ENCODE measurements around the gene WNT11. TPM values are rescaled to one million over a fixed set of nuclear protein-coding genes. Genes with fewer than 3 reads are reported as not detected.

WNT11 gene
- total and polyA plus RNA-seq, 12 donors = 3.8 to 88.2 (median 32.3) TPM

DNA sequence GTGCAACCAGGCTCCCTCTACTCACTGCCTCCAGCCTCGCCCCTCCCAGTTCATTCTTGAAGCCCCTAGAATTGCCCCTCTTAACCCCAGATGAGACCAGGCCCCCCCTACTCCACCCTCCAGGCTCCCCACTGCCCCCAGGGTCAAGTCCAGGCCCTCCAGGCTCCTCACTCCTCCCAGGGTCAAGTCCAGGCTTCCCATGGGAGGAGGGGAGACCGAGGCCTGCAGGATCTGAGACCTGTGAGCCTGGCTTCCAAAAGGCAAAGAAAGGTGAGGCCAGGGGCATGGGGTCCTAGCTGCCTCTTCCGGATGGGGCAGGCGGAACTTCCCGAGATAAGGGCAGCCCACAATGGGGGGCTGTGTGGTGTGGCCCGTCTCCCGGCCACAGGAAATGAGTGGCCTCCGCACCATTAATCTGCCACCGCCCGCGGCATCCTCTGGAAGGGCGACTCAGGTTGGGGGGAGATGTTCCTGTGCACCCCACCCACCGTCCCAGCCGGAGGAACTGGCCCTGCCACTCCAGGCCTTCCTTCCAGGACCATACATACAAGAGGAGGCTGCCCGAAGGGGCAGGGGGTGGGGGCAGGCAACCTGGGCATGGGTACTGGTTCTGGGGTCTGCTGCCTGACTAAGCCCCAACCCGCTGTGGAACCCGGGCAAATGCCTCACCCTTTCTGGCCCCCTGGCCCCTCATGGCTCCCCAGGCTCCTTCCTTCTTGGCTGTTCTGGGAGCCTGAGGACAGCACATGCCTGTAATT lies 35.1 kb upstream of the WNT11 start:
- H3K36me3 ChIP-seq (replicated peaks in 1 of 2) = no peaks in the 10 kb centered on the region
- no peak overlapping the region for H3K27ac ChIP-seq
- intact Hi-C loops (cut with DNase I) = no loop called here
- H3K27me3 ChIP-seq = no peaks in the 10 kb centered on the region
- peaks cover 0 to 4% of the 10 kb centered on the region in 2 donors for H3K4me1 ChIP-seq (replicated peaks in 1 of 2)
- H3K4me3 ChIP-seq = no peak overlapping the region
- H3K9me3 ChIP-seq (replicated peaks in 1 of 3) = no peaks in the 10 kb centered on the region
- 78 to 97% (median 81%) methylated on average over 3 to 17 of the region's 17 CpGs for WGBS, 4 donors
- TF ChIP-seq CTCF (IDR thresholded peaks at IDR 0.05) (no peak), POLR2A (IDR thresholded peaks at IDR 0.05) (no peak)
- no peak for DNase-seq

DNA sequence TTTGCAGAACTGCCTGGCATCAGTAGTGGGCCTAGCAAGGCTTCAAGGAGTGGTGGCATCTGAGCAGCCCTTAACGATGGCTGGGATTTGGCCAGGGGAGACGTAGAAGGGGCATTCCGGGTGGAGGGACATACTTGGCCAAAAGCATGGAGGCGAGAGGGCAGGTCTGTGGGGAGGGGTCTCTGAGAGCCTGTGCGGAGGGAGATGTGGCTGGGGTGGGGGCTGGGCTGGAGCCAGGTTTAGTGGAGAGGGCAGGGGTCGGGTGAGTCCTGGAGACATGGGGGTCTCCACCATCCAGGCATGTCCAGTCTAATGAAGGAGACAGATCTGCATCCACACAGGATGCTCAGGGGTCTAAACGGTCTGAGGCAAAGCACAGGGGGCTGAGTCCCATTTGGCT lies 34.4 kb upstream of the WNT11 start:
- DNase-seq = no peak
- TF ChIP-seq POLR2A (IDR thresholded peaks at IDR 0.05) = no peak
- TF ChIP-seq CTCF (IDR thresholded peaks at IDR 0.05) = no peak
- intact Hi-C loops (cut with DNase I) = no loop called here
- no peaks in the 10 kb centered on the region for H3K27me3 ChIP-seq
- 89 to 92% (median 91%) methylated on average over 6 to 7 of the region's 7 CpGs for WGBS, 4 donors
- H3K4me3 ChIP-seq = no peak overlapping the region
- H3K36me3 ChIP-seq (replicated peaks in 1 of 2) = no peaks in the 10 kb centered on the region
- H3K9me3 ChIP-seq (replicated peaks in 1 of 3) = no peaks in the 10 kb centered on the region
- H3K27ac ChIP-seq = no peak overlapping the region
- H3K4me1 ChIP-seq (replicated peaks in 1 of 2) = peaks cover 0 to 7% of the 10 kb centered on the region in 2 donors

GRCh38 chr11:76240161-76240540 lies 33.8 kb upstream of the WNT11 start:
- no peaks in the 10 kb centered on the region for H3K27me3 ChIP-seq
- H3K36me3 ChIP-seq (replicated peaks in 1 of 2) = no peaks in the 10 kb centered on the region
- no peak for DNase-seq
- no peak for TF ChIP-seq CTCF (IDR thresholded peaks at IDR 0.05)
- TF ChIP-seq POLR2A (IDR thresholded peaks at IDR 0.05) = no peak
- H3K4me3 ChIP-seq = no peak overlapping the region
- no peaks in the 10 kb centered on the region for H3K9me3 ChIP-seq (replicated peaks in 1 of 3)
- peaks cover 0 to 7% of the 10 kb centered on the region in 2 donors for H3K4me1 ChIP-seq (replicated peaks in 1 of 2)
- intact Hi-C loops (cut with DNase I) = no loop called here
- WGBS, 4 donors = 89 to 94% (median 93%) methylated on average over 7 of the region's 7 CpGs
- no peak overlapping the region for H3K27ac ChIP-seq

- no peak overlapping the region for H3K27ac ChIP-seq
- no peak overlapping the region for H3K4me3 ChIP-seq
- H3K9me3 ChIP-seq (replicated peaks in 1 of 3) = no peaks in the 10 kb centered on the region
- WGBS, 4 donors = 73 to 91% (median 84%) methylated on average over 10 to 11 of the region's 11 CpGs
- peaks cover 3 to 10% of the 10 kb centered on the region in 2 donors for H3K4me1 ChIP-seq (replicated peaks in 1 of 2)
- TF ChIP-seq POLR2A (IDR thresholded peaks at IDR 0.05) (no peak), CTCF (IDR thresholded peaks at IDR 0.05) (no peak)
- H3K27me3 ChIP-seq = no peaks in the 10 kb centered on the region
- no peaks in the 10 kb centered on the region for H3K36me3 ChIP-seq (replicated peaks in 1 of 2)
- intact Hi-C loops (cut with DNase I) = no loop called here
- no peak for DNase-seq
Measured at GRCh38 chr11:76239483-76240160, 33.3 kb upstream of the WNT11 start.

Data from adrenal gland (tissue), 12 donors.